Umbilical cord (tissue), 2 donors: ENCODE measurements around the gene SPATA2L. TPM values are rescaled to one million over a fixed set of nuclear protein-coding genes. Genes with fewer than 3 reads are reported as not detected.
"Not testable (repeated sequence)": the region's sequence is repeated elsewhere in the genome, so short reads cannot be mapped to it uniquely, and the experiment has no call there.

Source experiments
- DNase-seq: peaks from one replicate; pipeline ENCODE4 v3.0.0-alpha.2; 2015; ENCODE audit warnings: low spot score
- total RNA-seq: library from RNA; depleted of rRNA; stranded (reverse); fragments of >200 nt; gene quantifications from one replicate; pipeline ENCODE4 v1.2.3, GENCODE V29; 2014; ENCODE audit warnings: low replicate concordance; ENCODE audit not compliant: insufficient read depth

SPATA2L gene
- total RNA-seq, 1 donor from 2014 or later: 12.5 TPM

GRCh38 chr16:89707695-89708094 lies 6.2 kb upstream of the SPATA2L start:
- DNase-seq: no peak

- no peak for DNase-seq
Measured at GRCh38 chr16:89706518-89707260, 5.2 kb upstream of the SPATA2L start.

- no peak for DNase-seq
Measured at GRCh38 chr16:89705006-89705405, 3.5 kb upstream of the SPATA2L start.

GRCh38 chr16:89704281-89704680 lies 2.8 kb upstream of the SPATA2L start:
- DNase-seq: no peak

- peak; percentile 19 for DNase-seq
Measured at GRCh38 chr16:89700649-89701424, 668 bp downstream of the SPATA2L start.

- DNase-seq: peak; percentile 98
Measured at GRCh38 chr16:89700100-89700648, 1.3 kb downstream of the SPATA2L start.

GRCh38 chr16:89699629-89700099 lies 1.8 kb downstream of the SPATA2L start:
- DNase-seq: not testable (repeated sequence)

- DNase-seq: not testable (repeated sequence)
Measured at GRCh38 chr16:89698717-89699116, 2.8 kb downstream of the SPATA2L start.

- no peak for DNase-seq
Measured at GRCh38 chr16:89697616-89698331, 3.7 kb downstream of the SPATA2L start.

GRCh38 chr16:89697161-89697615 lies 4.3 kb downstream of the SPATA2L start:
- DNase-seq: no peak

- no peak for DNase-seq
Measured at GRCh38 chr16:89696670-89697128, 4.8 kb downstream of the SPATA2L start.

GRCh38 chr16:89695875-89696669 lies 5.4 kb downstream of the SPATA2L start:
- no peak for DNase-seq

GRCh38 chr16:89695086-89695874 lies 6.2 kb downstream of the SPATA2L start:
- no peak for DNase-seq

- not testable (repeated sequence) for DNase-seq
Measured at GRCh38 chr16:89694784-89695085, 6.8 kb downstream of the SPATA2L start.

GRCh38 chr16:89693931-89694783 lies 7.3 kb downstream of the SPATA2L start:
- DNase-seq: no peak

- DNase-seq: no peak
Measured at GRCh38 chr16:89693289-89693731, 8.2 kb downstream of the SPATA2L start.

- DNase-seq: no peak
Measured at GRCh38 chr16:89691986-89692569, 9.4 kb downstream of the SPATA2L start.

- DNase-seq: no peak
Measured at GRCh38 chr16:89691231-89691985, 10.1 kb downstream of the SPATA2L start.
